NCI-H82 (cell line): Measurements from ENCODE around the gene TP73.

ENCODE experiments used
- DNase-seq: peaks from one replicate; lab custom pipeline; 2025; lab: John Stamatoyannopoulos, UW

The TP73 gene

DNA sequence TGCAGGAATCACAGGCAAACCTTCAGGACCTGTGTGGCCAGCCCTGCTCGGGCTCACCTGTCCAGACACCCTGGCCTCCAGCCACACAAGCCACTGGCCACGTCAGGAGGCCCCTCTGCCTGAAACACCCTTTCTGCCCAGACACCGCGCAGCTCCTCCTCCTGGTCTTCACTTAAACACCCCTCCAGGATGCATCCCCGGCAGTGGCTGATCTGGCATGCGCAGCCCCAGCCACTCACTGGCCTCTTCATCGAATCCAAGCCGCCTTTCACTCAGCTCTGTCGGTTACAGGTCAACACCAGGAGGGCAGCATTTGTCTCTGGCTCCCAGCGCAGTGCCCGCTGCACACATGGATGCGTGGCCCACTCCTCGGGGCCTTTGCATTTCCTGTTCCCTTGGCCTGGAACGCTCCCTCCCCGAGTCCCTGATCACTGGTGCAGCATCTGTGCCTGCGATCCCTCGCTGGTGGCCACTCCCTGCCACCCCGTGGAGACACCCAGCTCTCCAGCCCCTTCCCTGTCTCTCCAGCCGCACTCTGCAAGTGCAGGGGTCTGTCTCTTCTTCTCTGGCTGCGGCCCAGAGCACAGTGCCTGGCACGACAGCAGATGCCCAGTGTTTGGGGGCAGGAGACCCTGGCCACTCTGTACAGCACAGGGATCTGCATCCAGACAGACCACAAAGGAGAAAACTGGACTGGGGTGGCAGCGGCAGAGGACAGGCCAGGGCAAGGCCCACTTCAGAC, 18.1 kb upstream of the TP73 start:
- no peak for DNase-seq

DNA sequence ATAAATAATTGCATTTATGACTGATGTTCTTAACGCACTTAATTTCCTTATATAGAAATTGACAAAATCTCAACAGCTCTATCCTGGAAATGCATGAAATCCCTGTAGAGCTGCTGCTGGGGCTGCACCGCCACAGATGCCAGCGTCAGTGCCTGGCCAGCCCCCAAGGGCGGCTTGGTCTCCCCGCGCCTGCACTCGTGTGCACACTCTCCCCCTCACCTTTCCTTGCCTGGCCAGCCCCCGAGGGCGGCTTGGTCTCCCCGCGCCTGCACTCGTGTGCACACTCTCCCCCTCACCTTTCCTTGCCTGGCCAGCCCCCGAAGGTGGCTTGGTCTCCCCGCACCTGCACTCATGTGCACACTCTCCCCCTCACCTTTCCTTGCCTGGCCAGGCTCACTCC, 16.2 kb upstream of the TP73 start:
- DNase-seq: no peak

DNA sequence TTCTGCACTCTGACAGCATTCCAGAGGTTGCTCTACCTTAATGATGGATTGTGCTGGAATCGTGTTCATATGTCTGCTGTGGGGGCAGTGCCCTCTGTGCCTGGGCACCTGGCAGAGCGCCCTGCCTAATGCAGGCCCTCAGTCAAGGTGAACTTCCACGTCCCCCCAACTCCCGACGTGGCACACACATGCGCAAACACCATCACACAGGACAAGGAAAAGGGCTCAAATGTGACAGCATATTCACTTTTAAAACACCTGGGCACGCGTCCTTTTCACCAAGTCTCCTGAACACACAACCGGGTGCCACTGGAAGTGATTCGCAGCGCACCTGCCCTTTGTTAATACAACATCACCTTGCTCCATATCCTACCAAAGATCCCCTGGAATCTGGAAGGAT, 15.8 kb upstream of the TP73 start:
- DNase-seq: no peak

DNA sequence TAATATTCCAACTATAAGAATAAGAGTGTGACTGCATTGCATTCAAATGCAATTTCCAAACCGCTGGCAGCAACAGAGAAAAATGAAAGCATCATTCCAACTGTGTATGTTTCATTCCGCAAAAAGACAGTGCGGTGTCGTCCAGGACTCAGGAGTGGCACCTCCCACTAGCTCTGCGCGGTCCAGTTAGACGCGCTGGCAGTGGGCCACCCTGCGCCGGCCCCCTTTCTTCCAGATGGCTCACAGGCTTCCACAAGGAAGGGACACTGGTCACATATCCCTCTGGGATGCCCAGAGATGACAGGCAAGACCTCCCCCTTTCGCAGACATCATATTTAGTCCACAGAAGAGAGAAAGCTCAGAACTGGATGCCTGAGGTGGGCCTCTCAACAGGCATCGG, 14.3 kb upstream of the TP73 start:
- no peak for DNase-seq

DNA sequence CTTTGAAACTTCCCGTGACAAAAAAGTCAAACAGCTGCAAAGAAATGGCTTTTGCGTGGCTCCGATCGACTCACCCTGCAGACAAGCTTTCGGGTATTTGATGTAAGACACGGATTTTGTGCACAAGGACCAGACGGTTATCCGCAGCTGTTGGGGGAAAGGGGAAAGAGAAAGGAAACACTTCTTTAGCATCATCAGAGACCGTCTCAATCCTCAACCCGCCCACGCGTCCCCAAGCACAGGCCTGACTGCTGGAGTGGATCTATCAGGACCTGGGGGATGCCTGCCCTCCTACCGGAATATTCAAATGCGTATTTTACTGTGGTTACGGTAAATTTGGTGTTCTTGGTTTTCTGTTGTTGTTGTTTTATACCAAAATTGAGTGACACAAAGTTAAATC, 13.6 kb upstream of the TP73 start:
- no peak for DNase-seq

DNA sequence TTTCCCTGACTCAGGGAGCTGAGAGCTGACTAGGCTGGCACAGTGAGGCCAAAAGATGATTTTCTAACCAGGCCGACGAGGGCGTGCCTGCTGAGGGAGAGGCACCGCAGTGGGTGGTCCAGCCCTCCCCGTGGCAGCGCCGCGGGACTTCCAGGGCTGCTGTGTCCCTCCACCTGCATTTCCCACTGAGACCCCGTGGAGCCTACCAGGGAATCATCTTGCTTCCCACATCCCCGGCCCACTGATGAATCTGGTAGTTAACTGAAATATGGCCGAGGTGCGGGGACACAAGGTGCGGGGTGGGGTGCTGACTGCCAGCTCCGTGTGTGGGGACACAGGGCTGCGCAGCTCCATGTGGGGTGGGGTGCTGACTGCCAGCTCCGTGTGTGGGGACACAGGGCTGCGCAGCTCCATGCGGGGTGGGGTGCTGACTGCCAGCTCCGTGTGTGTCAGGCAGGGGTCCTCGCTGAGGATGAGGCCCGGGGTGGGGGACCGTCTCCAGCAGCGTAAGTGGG, 12.9 kb upstream of the TP73 start:
- no peak for DNase-seq

DNA sequence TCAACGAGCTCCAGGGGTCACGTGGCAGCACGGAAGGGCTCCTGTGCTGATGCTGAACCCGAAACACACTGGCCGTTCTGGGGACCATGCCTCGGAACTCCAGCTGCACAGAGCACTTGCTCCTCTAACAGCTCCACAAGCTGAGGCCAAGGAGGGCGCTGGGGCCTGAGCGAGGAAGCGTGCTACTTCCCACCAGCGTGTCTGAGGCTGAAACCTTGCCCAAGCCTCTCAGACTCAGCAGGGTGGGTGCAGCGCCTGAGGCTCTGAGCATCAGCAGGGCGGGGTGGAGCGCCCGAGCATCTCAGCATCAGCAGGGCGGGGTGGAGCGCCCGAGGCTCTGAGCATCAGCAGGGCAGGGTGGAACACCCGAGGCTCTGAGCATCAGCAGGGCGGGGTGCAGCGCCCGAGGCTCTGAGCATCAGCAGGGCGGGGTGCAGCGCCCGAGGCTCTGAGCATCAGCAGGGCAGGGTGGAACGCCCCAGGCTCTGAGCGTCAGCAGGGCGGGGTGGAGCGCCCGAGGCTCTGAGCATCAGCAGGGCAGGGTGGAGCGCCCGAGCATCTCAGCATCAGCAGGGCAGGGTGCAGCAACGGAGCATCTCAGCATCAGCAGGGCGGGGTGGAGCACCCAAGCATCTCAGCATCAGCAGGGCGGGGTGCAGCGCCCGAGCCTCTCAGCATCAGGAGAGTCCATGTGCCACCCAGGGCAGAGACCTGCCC, 12.0 kb upstream of the TP73 start:
- no peak for DNase-seq

DNA sequence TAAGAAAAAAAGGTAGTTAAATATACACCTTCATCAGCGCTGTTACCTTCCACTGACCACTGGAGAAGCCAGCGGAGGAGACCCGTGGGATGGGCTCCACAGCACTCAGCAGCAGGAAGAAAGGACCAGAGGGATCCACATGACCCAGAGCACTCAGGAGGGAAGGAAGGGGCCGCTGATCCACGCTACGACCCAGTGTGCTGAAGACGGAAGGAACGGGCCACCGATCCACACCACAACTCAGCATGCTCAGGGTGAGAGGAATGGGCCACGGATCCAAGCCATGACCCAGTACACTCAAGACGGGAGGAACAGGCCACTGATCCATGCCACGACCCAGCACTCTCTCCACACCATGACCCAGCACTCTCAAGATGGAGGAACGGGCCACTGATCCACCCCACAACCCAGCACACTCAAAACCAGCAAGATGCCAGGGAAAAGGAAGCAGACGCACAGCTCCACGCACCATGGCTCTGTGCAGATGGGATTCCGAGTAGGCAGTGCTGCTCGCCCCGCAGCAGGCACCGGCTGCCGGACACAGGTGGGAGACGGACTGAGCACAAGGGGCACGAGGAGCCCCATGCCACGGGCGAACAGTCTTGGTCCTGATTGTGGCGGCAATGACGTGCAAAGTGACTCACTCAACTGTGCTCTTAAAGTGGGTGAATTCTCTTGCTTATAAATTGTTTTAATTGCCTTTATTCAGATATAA, 11.1 kb upstream of the TP73 start:
- DNase-seq: no peak

DNA sequence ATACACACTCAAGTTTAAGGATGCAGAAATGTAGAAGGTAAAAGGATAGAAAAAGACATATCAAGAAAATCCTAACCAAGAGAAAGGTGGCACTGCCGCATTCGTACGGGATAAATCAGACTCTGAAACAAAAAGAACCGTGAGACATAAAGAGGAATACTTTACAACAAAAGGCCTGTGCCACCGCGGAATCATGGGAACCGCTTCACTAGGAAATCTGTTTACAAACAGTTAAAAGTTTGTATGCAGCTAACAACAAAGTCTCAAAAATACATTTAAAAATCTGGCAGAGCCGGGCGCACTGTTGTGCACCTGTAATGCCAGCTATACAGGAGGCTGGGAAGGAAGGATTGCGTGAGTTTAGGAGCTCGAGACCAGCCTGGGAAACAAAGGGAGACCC, 10.5 kb upstream of the TP73 start:
- DNase-seq: no peak

DNA sequence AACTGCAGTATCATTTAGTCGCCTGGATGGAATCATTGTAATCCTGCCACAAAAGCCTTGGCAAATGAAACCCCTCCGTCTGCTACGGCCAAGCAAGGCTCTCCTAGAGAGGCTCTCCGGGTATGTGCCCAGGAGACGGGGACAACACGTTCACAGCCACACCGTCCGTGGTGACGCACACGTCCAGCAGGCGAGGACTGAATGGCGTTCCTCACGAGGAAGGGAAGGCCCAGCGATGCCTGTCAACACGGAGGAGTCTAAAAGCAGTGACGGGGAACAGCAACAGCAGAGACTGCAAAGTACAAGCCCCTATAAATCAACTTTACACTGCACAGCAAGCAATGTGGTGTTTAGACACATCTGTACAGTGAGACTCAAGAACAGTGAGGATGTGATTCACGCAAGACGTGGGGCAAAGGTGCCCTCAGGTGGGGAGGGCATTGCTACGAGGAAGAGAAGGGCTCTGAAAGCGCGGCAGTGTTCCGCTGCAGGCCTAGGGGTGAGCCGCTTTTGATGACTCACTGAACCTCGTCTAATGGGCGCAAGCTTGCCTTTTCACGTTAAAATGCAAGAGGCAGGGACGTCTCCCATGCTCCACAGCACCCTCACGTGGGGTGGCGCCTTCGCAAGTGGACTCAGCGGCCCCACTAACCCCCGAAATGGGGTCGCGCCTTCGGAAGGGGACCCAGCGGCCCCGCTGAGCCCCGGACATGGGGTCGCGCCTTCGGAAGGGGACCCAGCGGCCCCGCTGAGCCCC, 9.2 kb upstream of the TP73 start:
- DNase-seq: no peak

DNA sequence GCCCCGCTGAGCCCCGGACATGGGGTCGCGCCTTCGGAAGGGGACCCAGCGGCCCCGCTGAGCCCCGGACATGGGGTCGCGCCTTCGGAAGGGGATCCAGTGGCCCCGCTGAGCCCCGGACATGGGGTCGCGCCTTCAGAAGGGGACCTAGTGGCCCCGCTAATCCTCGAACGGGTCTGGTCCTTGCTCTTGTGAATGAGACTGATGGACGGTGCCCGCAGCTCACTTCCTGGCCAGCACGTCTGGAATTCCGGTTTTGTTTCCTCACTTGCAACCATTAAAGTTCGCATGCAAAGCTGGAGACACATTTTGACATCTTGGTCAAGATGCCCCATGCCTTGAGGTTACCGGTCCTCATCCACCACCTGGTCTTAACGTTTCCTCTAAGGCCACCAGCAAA, 8.0 kb upstream of the TP73 start:
- DNase-seq: no peak

DNA sequence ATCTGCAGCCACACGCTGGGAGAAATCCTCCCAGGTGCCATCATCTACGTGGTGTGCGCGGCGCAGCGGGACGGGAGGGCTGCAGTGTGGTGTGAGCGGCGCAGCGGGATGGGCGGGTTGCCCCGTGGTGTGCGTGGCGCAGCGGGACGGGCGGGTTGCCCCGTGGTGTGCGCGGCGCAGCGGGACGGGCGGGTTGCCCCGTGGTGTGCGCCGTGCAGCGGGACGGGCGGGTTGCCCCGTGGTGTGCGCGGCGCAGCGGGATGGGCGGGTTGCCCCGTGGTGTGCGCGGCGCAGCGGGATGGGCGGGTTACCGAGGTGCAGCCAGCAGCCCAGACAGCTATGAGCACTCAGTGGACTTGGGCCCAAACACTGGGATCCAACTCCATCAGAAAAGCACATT, 7.1 kb upstream of the TP73 start:
- DNase-seq: no peak

DNA sequence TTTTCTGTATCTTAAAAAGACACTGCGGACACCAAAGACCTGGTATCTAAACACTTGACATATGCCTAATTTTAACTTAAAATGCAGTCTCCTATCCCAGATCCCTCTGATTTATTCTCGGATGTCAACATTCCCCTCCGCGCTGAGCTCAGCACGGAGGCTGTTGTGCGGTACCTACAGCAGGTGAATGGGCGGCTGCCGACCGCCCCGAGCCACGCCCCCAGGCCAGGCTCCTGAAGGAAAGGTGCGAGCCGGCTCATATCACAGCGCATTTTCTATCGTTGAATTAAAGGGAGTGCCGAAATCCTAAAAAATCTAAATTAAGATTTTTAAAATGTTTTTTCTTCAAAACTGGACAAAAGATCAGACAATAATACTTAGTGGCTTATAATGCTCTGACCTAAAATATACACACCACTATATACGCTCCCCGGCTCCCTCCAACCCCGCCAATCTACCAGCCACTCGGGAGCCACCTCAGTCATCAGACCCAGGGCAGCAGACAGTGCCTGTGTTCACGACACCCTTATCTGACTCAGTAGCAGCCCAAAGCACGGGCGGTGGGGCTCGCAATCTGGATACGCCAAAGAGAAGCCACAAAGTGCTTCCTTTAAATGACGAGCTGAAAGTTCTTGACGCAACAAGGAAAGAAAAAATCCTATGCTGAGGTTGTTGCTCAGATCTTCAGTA, 6.5 kb upstream of the TP73 start:
- DNase-seq: no peak

DNA sequence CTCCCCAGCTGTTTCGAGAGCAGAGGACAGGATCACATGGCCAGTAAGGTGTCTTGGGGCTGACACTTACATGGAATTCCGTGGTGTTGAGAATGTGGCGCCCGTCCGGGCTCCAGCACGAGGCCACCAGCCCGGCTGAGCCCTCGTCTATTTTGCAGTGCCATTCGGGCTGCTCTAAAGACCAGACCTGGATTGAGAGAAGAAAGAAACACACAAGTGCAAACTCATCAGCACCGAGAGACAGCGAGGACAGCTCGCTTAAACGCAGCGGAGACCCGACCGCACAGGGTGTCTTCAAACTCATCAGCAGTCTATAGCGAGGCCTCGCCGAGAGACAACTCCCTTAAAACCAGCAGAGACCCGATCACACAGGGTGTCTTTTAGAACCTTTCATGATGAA, 5.7 kb upstream of the TP73 start:
- DNase-seq: no peak

DNA sequence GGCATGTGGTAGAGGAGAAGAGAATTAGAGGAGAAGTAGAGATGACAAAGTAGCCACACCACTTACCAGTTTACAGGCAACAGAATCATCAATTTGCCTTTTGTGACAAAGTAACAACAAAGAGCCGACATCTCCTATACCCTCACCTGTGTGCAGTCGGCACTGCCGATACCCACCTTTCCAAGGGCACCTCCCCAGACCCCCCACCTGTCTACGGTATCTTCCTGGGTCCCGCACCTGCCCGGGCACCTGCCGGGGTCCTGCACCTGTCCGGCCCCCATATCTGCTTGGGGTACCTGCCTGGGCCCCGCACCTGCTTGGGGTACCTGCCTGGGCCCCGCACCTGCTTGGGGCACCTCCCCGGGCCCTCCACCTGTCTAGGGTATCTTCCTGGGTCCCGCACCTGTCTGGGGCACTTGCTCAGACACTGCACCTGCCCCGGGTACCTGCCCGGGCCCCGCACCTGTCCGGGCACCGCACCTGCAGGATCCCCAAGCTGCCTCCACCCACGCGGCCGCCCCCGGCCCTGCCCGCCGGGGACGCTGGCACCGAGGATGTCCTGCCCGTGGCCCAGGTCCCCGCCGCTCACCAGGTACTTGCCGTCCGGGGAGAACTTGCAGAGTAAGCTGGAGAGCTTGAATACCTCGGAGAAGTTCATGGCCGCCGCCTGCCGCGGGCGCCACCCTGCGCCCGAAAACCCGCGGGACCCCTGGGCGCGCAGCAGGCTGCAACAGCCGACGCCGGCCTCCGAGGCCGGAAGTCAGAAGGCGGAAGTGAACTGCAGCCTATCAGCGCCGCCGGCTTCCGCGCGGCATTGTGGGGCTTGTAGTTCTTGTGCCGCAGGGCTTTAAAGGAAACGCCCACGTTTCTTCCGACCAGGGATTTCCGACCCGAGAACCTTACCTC, 2.7 kb upstream of the TP73 start, which contains the start of gene WRAP73:
WRAP73 (minus strand) TSS at position 762 of the 906 bp plus-strand sequence; CDS start at position 658, 104 bp downstream.
- peak; percentile 97 for DNase-seq

DNA sequence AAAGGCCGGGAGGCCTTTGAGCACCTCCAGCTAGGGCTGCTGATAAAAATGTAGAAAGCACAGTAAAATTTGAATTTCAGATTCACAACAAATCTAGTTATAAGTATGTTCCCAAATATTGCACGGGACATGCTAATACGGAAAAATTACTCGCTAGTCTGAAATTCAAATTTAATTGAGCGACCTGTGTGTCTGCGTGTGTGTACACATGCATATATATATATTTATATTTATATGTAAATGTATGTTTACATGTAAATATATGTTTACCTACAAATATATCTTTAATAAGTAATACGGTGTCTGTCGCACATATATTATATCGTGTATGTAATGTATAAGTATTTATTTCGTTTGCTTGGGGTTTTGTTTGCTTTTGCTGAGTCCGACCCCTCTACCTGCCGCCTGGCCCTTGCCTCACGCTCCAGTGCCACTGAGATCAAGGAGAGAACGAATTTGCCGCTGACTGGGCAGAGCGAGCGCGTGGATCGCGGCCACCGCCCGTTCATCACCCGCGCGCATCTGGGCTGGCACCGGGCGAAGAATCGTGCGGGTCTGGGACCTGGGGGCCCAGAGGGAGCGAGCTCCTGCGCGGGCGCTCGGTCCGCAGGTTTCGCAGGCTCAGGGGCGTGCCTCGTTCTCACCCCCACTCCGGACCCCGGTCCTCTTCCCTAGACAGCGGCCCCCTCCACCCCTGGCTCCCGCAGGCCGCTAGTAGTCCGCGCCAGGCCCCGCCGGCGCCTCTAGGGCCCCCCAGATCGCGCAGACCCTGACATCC, 1.9 kb upstream of the TP73 start:
- no peak for DNase-seq

DNA sequence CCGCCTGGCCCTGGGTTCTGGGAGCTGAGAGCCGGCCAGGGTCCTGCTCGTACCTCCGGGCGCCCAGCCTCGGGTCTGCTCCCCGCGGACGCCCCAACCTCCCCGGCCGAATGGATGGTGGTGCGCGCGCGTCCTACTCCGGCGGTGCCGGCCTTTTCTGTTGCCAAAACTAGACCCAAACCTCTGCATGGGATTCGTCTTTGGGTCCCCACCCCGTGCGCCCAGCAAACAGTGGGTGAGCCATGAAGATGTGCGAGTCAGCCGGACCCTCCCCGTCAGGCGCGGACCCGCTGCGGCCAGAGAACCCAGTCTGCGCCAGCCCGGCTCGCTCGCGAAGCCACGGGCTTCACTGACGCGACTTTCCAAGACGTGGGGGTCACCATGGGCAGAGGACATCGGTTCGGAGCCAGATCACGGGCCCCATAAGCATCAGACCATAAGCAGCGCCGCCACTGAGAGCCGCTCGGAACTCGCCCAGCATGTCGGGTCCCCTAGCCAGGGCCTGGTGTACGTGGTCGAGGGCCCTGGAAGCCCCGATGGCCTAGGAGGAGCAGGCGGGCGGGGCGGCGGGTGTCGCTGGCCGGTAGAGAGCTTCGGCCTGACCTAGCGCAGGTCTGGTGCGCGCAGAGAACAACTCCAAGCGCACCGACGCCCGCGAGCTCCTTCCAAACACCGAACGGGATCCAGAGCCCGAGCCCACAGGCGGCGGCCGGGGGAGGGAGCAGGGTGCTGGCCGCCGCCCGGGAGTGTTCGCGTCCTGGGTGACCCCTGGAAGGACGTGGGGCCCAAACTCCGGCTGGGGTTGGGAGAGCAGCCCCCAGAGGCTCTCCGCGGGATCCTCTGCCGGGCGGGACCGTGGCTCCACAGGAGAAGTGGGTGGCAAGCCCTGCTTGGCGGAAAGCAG, 1.0 kb upstream of the TP73 start:
- no peak for DNase-seq

DNA sequence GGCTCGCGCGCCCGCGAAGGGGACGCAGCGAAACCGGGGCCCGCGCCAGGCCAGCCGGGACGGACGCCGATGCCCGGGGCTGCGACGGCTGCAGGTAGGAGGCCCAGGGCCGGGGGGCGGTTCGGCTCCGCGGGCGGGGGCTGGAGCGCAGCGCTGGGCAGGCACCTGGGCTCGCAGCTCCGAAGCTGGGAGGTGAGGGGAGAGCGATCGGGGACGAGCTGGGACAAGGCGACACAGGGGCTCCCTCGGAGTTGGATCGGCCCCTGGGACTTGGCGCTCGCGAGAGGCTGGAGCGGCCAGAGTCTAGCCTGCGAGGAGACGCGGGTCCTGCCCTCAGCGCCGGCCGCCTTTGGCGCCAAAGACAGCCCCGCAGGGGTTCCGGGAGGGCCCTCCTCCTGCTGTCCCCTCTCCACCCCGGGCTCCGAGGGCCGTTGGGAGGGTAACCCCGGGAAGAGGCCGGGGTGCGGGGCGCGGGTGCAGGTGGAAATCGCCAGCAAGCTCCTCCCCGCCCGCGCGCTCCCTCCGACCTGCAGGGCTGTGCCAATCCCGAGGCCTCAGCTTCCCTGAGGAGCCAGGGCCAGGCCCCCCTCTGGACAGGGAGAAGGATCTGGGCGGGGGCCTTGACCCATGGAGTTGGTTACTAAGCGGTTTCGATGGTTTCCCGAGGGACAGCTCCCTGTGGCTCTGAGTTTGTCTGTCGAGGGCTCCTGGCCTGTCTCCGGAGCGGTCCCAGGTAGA, 401 bp downstream of the TP73 start:
- DNase-seq: peak; percentile 38
